ENCODE data around the gene SEMA3F.

SEMA3F gene

GRCh38 chr3:50132421-50133282, 22.5 kb upstream of the SEMA3F start:
- no peak for DNase-seq (ENCODE audit: low read depth)

GRCh38 chr3:50133283-50133615, 21.9 kb upstream of the SEMA3F start:
- no peak for DNase-seq (ENCODE audit: low read depth)

GRCh38 chr3:50134367-50134766, 20.8 kb upstream of the SEMA3F start:
- DNase-seq (ENCODE audit: low read depth) = no peak

GRCh38 chr3:50135964-50136363, 19.2 kb upstream of the SEMA3F start:
- DNase-seq (ENCODE audit: low read depth) = no peak

- no peak for DNase-seq (ENCODE audit: low read depth)
Observed at GRCh38 chr3:50136714-50137405, 18.3 kb upstream of the SEMA3F start.

GRCh38 chr3:50137531-50137930, 17.6 kb upstream of the SEMA3F start:
- no peak for DNase-seq (ENCODE audit: low read depth)

- DNase-seq (ENCODE audit: low read depth) = no peak
Observed at GRCh38 chr3:50138266-50139200, 16.6 kb upstream of the SEMA3F start.

- DNase-seq (ENCODE audit: low read depth) = no peak
Observed at GRCh38 chr3:50139308-50139707, 15.8 kb upstream of the SEMA3F start.

GRCh38 chr3:50139718-50140423, 15.3 kb upstream of the SEMA3F start:
- no peak for DNase-seq (ENCODE audit: low read depth)

- no peak for DNase-seq (ENCODE audit: low read depth)
Observed at GRCh38 chr3:50140990-50141389, 14.1 kb upstream of the SEMA3F start.

GRCh38 chr3:50146316-50146901, 8.7 kb upstream of the SEMA3F start:
- DNase-seq (ENCODE audit: low read depth) = no peak

- no peak for DNase-seq (ENCODE audit: low read depth)
Observed at GRCh38 chr3:50147016-50147415, 8.1 kb upstream of the SEMA3F start.

- DNase-seq (ENCODE audit: low read depth) = no peak
Observed at GRCh38 chr3:50147447-50147846, 7.7 kb upstream of the SEMA3F start.

- DNase-seq (ENCODE audit: low read depth) = no peak
Observed at GRCh38 chr3:50147861-50148260, 7.3 kb upstream of the SEMA3F start.

- no peak for DNase-seq (ENCODE audit: low read depth)
Observed at GRCh38 chr3:50150404-50150750, 4.7 kb upstream of the SEMA3F start.

GRCh38 chr3:50150863-50151686, 4.0 kb upstream of the SEMA3F start:
- no peak for DNase-seq (ENCODE audit: low read depth)

- no peak for DNase-seq (ENCODE audit: low read depth)
Observed at GRCh38 chr3:50151728-50152127, 3.4 kb upstream of the SEMA3F start.

GRCh38 chr3:50153782-50154475, 1.2 kb upstream of the SEMA3F start:
- no peak for DNase-seq (ENCODE audit: low read depth)

GRCh38 chr3:50154476-50154839, 666 bp upstream of the SEMA3F start:
- DNase-seq (ENCODE audit: low read depth) = no peak

GRCh38 chr3:50155491-50155878, 361 bp downstream of the SEMA3F start:
- no peak for DNase-seq (ENCODE audit: low read depth)
